HEK293T (cell line): ENCODE measurements around the gene DPEP2NB.

Experiments
- ARNT ChIP-seq: fragments of 450-650 bp; IDR thresholded peaks from 2 replicates; pipeline ENCODE4 v1.6.1; 2017; ENCODE audit warnings: mild to moderate bottlenecking
- BHLHE40 ChIP-seq: fragments of 450-650 bp; IDR thresholded peaks from 2 replicates; pipeline ENCODE4 v1.6.1; 2016; ENCODE audit warnings: mild to moderate bottlenecking, moderate library complexity, borderline replicate concordance
- CTBP1 ChIP-seq: fragments of 450-650 bp; IDR thresholded peaks from 2 replicates; pipeline ENCODE4 v1.6.1; 2016; ENCODE audit warnings: borderline replicate concordance
- FOXA1 ChIP-seq: fragments of 450-650 bp; IDR thresholded peaks from 2 replicates; pipeline ENCODE4 v1.6.1; 2016; ENCODE audit warnings: mild to moderate bottlenecking
- FOXK2 ChIP-seq: fragments of 450-650 bp; IDR thresholded peaks from 2 replicates; pipeline ENCODE4 v1.6.1; 2016; ENCODE audit warnings: mild to moderate bottlenecking
- FOXM1 ChIP-seq: fragments of 450-650 bp; IDR thresholded peaks from 2 replicates; pipeline ENCODE4 v1.6.1; 2017; ENCODE audit warnings: mild to moderate bottlenecking, borderline replicate concordance
- HDGF ChIP-seq: fragments of 450-650 bp; IDR thresholded peaks from 2 replicates; pipeline ENCODE4 v1.6.1; 2017; ENCODE audit warnings: antibody characterized with exemption, borderline replicate concordance
- L3MBTL2 ChIP-seq: fragments of 450-650 bp; conservative IDR thresholded peaks from 2 replicates; pipeline ENCODE4 v1.6.1; 2016; ENCODE audit warnings: mild to moderate bottlenecking
- LEF1 ChIP-seq: fragments of 450-650 bp; IDR thresholded peaks from 2 replicates; pipeline ENCODE4 v1.6.1; 2017; ENCODE audit warnings: mild to moderate bottlenecking, borderline replicate concordance
- NFRKB ChIP-seq: fragments of 450-650 bp; IDR thresholded peaks from 2 replicates; pipeline ENCODE4 v1.6.1; 2016; ENCODE audit warnings: mild to moderate bottlenecking, moderate library complexity
- SP1 ChIP-seq: fragments of 450-650 bp; IDR thresholded peaks from 2 replicates; pipeline ENCODE4 v1.6.1; 2017
- SUZ12 ChIP-seq: fragments of 450-650 bp; IDR thresholded peaks from 2 replicates; pipeline ENCODE4 v1.6.1; 2016; ENCODE audit warnings: mild to moderate bottlenecking
- TARDBP ChIP-seq: fragments of 450-650 bp; IDR thresholded peaks from 2 replicates; pipeline ENCODE4 v1.6.1; 2016

DNA sequence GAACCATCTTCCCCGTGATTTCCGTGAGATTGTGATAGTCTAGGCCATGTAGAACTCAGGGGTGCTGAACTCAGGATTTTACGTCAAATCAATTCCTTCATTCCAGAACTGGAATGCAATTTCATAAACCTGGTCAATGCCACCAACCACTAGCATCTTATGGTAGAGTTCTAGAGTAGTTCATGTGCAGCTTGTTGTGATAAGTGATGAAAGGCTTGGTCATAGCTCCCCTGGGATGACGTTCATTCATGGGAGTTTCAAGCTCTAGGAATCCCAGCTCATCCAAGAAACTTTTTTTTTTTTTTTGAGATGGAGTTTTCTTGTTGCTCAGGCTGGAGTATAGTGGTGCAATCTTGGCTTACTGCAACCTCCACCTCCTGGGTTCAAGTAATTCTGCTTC is 12.7 kb downstream of the DPEP2NB start:
- TF ChIP-seq SP1 (no peak), ARNT (no peak), NFRKB (no peak), BHLHE40 (no peak), FOXA1 (no peak), SUZ12 (no peak), HDGF (no peak), TARDBP (no peak), FOXK2 (no peak), L3MBTL2 (no peak), CTBP1 (no peak), FOXM1 (no peak), LEF1 (no peak)
